Measurements from ENCODE around the gene SMARCAD1. TPM values are rescaled to one million over a fixed set of nuclear protein-coding genes. Genes with fewer than 3 reads are reported as not detected.

The SMARCAD1 gene
- total and polyA plus RNA-seq, 9 of the 15 experiments (the other 6 are each of a cell fraction or from before 2014, with no cell fraction given) = 11.2 to 52.2 (median 34.6) TPM

DNA sequence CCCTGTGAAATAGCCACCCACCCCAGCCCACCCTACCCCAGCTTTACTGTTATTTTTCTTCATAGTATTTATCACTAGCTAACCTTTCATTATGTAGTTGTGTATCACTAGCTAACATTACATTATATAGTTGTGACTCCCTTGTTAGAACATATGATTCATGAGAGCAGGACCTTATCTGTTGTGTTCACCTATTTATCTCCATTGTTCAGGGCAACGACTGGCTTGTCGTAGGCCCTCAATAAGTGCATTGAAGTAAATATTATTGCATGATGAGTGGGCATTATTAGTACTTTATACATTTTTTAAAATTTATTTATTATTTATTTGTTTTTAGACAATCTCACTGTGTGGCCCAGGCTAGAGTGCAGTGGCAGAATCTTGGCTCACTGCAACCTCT, 4.2 kb downstream of the SMARCAD1 start:
- DNase-seq (ENCODE audit: extremely low read depth in 1 of 4, low spot score in 3 of 4) (no peak), ATAC-seq (no peak), FAIRE-seq (no peak)
- ChIA-PET CTCF (ENCODE audit: low intra/inter-chr PET ratio) (no interaction called here), POLR2A (no interaction called here)
- Histone ChIP-seq H3K27ac (ENCODE audit: extremely low read depth, low read depth, low read length) (no peak overlapping the region), H3K9me3 (replicated peaks; ENCODE audit: control insufficient read depth, insufficient read depth, low read depth, low read length) (no peaks in the 10 kb centered on the region), H4K20me1 (replicated peaks; ENCODE audit: control insufficient read depth, insufficient read depth, low read length) (no peaks in the 10 kb centered on the region), H2AFZ (ENCODE audit: low read depth, low read length) (no peak overlapping the region), H3K36me3 (ENCODE audit: control insufficient read depth, insufficient read depth, low read length) (peaks cover 75% of the 10 kb centered on the region), H3K27me3 (ENCODE audit: control insufficient read depth in 2 of 2, insufficient read depth in 2 of 2, low read length in 2 of 2) (no peaks in the 10 kb centered on the region), H3K4me1 (replicated peaks in 1 of 2; ENCODE audit: control insufficient read depth in 2 of 2, insufficient read depth in 2 of 2, low read length in 2 of 2) (peaks cover 0 to 7% of the 10 kb centered on the region in 2 experiments; a peak in 1 of 5 replicates), H3K9me1 (ENCODE audit: control insufficient read depth, insufficient read depth, low read length) (no peaks in the 10 kb centered on the region), H3K4me3 (no peak overlapping the region), H3K4me2 (ENCODE audit: insufficient read depth, low read length) (no peak overlapping the region), H3K9ac (ENCODE audit: insufficient read depth in 1 of 2, low read depth in 2 of 2, low read length in 2 of 2) (no peak overlapping the region), H3K79me2 (ENCODE audit: control insufficient read depth, insufficient read depth, low read length) (peaks cover 74% of the 10 kb centered on the region)
- intact Hi-C loops (cut with micrococcal nuclease) = no loop called here
- BruUV-seq (replicated peaks) = no TSS peak
- in situ Hi-C loops (cut with MboI) = no loop called here
- 36% methylated on average over 2 of the region's 2 CpGs for WGBS (ENCODE audit: insufficient coverage, low coverage, missing lambda C conversion rate)
- TF ChIP-seq MYNN (IDR thresholded peaks at IDR 0.05) (no peak), MYNN (CRISPR knock-in tag; IDR thresholded peaks at IDR 0.05) (no peak), BDP1 (IDR thresholded peaks at IDR 0.05; ENCODE audit: insufficient read depth, insufficient read length) (no peak)

- TF ChIP-seq, protein P1, sequence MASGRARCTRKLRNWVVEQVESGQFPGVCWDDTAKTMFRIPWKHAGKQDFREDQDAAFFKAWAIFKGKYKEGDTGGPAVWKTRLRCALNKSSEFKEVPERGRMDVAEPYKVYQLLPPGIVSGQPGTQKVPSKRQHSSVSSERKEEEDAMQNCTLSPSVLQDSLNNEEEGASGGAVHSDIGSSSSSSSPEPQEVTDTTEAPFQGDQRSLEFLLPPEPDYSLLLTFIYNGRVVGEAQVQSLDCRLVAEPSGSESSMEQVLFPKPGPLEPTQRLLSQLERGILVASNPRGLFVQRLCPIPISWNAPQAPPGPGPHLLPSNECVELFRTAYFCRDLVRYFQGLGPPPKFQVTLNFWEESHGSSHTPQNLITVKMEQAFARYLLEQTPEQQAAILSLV (tag; IDR thresholded peaks at IDR 0.05) = peak; percentile 71; the same call in 1 of the 2 replicates
- TF ChIP-seq CEBPG (CRISPR knock-in tag; IDR thresholded peaks at IDR 0.05) = peak; percentile 48; the same call in 1 of the 2 replicates
- peak; percentile 66 to 97; a peak in 3 of 4 replicates for TF ChIP-seq CEBPG (tag; conservative IDR thresholded peaks at IDR 0.05 in 1 of 2, IDR thresholded peaks at IDR 0.05 in 1 of 2)
- TF ChIP-seq CEBPB (tag; IDR thresholded peaks at IDR 0.05) = peak; percentile 96
- TF ChIP-seq, protein P2, sequence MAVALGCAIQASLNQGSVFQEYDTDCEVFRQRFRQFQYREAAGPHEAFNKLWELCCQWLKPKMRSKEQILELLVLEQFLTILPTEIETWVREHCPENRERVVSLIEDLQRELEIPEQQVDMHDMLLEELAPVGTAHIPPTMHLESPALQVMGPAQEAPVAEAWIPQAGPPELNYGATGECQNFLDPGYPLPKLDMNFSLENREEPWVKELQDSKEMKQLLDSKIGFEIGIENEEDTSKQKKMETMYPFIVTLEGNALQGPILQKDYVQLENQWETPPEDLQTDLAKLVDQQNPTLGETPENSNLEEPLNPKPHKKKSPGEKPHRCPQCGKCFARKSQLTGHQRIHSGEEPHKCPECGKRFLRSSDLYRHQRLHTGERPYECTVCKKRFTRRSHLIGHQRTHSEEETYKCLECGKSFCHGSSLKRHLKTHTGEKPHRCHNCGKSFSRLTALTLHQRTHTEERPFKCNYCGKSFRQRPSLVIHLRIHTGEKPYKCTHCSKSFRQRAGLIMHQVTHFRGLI (CRISPR knock-in tag; IDR thresholded peaks at IDR 0.05) = no peak
- Histone ChIP-seq H2AFZ (ENCODE audit: low read depth, low read length) (no peak overlapping the region), H4K20me1 (replicated peaks; ENCODE audit: control insufficient read depth, insufficient read depth, low read length) (no peaks in the 10 kb centered on the region), H3K27ac (ENCODE audit: extremely low read depth, low read depth, low read length) (no peak overlapping the region), H3K4me3 (no peak overlapping the region), H3K27me3 (ENCODE audit: control insufficient read depth in 2 of 2, insufficient read depth in 2 of 2, low read length in 2 of 2) (no peaks in the 10 kb centered on the region), H3K9me3 (replicated peaks; ENCODE audit: control insufficient read depth, insufficient read depth, low read depth, low read length) (no peaks in the 10 kb centered on the region), H3K4me1 (replicated peaks in 1 of 2; ENCODE audit: control insufficient read depth in 2 of 2, insufficient read depth in 2 of 2, low read length in 2 of 2) (no peaks in the 10 kb centered on the region), H3K36me3 (ENCODE audit: control insufficient read depth, insufficient read depth, low read length) (peaks cover 87% of the 10 kb centered on the region), H3K4me2 (ENCODE audit: insufficient read depth, low read length) (no peak overlapping the region), H3K79me2 (ENCODE audit: control insufficient read depth, insufficient read depth, low read length) (peaks cover 70% of the 10 kb centered on the region), H3K9me1 (ENCODE audit: control insufficient read depth, insufficient read depth, low read length) (no peaks in the 10 kb centered on the region), H3K9ac (ENCODE audit: insufficient read depth in 1 of 2, low read depth in 2 of 2, low read length in 2 of 2) (no peak overlapping the region)
- ATAC-seq = no peak
- POLR2A ChIA-PET = interaction anchor here (0.6 kb wide), 1 partner anchor 857 kb away, joined by 4 read pairs; no protein-coding TSS in a partner anchor
- CTCF ChIA-PET (ENCODE audit: low intra/inter-chr PET ratio) = no interaction called here
- no peak for DNase-seq (ENCODE audit: extremely low read depth in 1 of 4, low spot score in 3 of 4)
- BruUV-seq (replicated peaks) = no TSS peak
- in situ Hi-C loops (cut with MboI) = no loop called here
- WGBS (ENCODE audit: insufficient coverage, low coverage, missing lambda C conversion rate) = 84% methylated on average over 5 of the region's 5 CpGs
- no peak for FAIRE-seq
- intact Hi-C loops (cut with micrococcal nuclease) = no loop called here
Measured at GRCh38 chr4:94214703-94215319, 7.1 kb downstream of the SMARCAD1 start.

All from K562 (cell line).